Keratinocyte (primary cell): ENCODE results near the gene UCN2. TPM values are rescaled to one million over a fixed set of nuclear protein-coding genes. Genes with fewer than 3 reads are reported as not detected.
A peak's percentile ranks its signal among the peaks of the same experiment; 100 is the strongest.

ENCODE experiments used
- DNase-seq: peaks from one replicate; pipeline ENCODE4 v3.0.0-alpha.2; 2011; ENCODE audit warnings: low read depth, missing footprints, low spot score
- FAIRE-seq: peaks from 2 replicates; lab custom pipeline; 2011; peaks lifted over from hg19 to GRCh38; lab: Jason Lieb, UNC
- H2AFZ ChIP-seq: 2 replicates; pipeline ENCODE4 v1.6.0; 2012; ENCODE audit warnings: low read length, control low read depth, inconsistent platforms; ENCODE audit not compliant: control insufficient read depth
- H3K27ac ChIP-seq: 2 replicates; pipeline ENCODE4 v1.5.1; 2011; ENCODE audit warnings: low read length; ENCODE audit not compliant: control insufficient read depth, insufficient read depth
- H3K27me3 ChIP-seq: 3 replicates; pipeline ENCODE4 v1.6.0; 2011; ENCODE audit warnings: low read length; ENCODE audit not compliant: control insufficient read depth, insufficient read depth; ENCODE audit errors: extremely low read depth
- H3K36me3 ChIP-seq, 2 experiments: 2 replicates in 1 of 2; 3 replicates in 1 of 2; pipeline ENCODE4 v1.5.1; 2011; ENCODE audit warnings: low read length in 2 of 2, mild to moderate bottlenecking in 1 of 2; ENCODE audit not compliant: control insufficient read depth in 2 of 2, insufficient read depth in 2 of 2; ENCODE audit errors: extremely low read depth in 1 of 2
- H3K4me1 ChIP-seq: 3 replicates; pipeline ENCODE4 v1.5.1; 2011; ENCODE audit warnings: low read length; ENCODE audit not compliant: control insufficient read depth, insufficient read depth; ENCODE audit errors: extremely low read depth
- H3K4me2 ChIP-seq: 3 replicates; pipeline ENCODE4 v1.6.0; 2011; ENCODE audit warnings: low read depth, low read length; ENCODE audit not compliant: control insufficient read depth, insufficient read depth; ENCODE audit errors: extremely low read depth
- H3K4me3 ChIP-seq, 3 experiments: fragments of 200-600 bp in 1 of 3; sonication (generic) in 1 of 3; 2 replicates in 2 of 3; 3 replicates in 1 of 3; pipeline ENCODE4 v1.5.1; 2011 to 2016; ENCODE audit warnings: low read length in 3 of 3, mild to moderate bottlenecking in 3 of 3, control low read depth in 2 of 3, inconsistent platforms in 1 of 3, low read depth in 1 of 3, mixed read lengths in 1 of 3, mixed run types in 1 of 3, moderate library complexity in 1 of 3; ENCODE audit not compliant: control insufficient read depth in 2 of 3, insufficient read depth in 2 of 3; ENCODE audit errors: extremely low read depth in 1 of 3
- H3K79me2 ChIP-seq: 2 replicates; pipeline ENCODE4 v1.6.0; 2012; ENCODE audit warnings: low read length; ENCODE audit not compliant: control insufficient read depth, insufficient read depth
- H3K9ac ChIP-seq: 3 replicates; pipeline ENCODE4 v1.6.0; 2011; ENCODE audit warnings: low read length; ENCODE audit not compliant: control insufficient read depth, insufficient read depth; ENCODE audit errors: extremely low read depth
- H3K9me1 ChIP-seq: 3 replicates; pipeline ENCODE4 v1.6.0; 2011; ENCODE audit warnings: low read length; ENCODE audit not compliant: control insufficient read depth, insufficient read depth; ENCODE audit errors: extremely low read depth
- H3K9me3 ChIP-seq: 2 replicates; pipeline ENCODE4 v1.5.1; 2012; ENCODE audit warnings: low read depth, low read length; ENCODE audit not compliant: control insufficient read depth
- H4K20me1 ChIP-seq: 3 replicates; pipeline ENCODE4 v1.6.0; 2011; ENCODE audit warnings: low read length; ENCODE audit not compliant: control insufficient read depth, insufficient read depth; ENCODE audit errors: extremely low read depth
- EZH2 ChIP-seq: IDR thresholded peaks from one replicate; pipeline ENCODE4 v1.6.1; 2012; ENCODE audit warnings: inconsistent platforms, mild to moderate bottlenecking, low read length, moderate library complexity
- dilution Hi-C: fragments of 300-500 bp; cut with MboI; formaldehyde crosslinking; loops from one replicate; pipeline ENCODE4 v1.7.0; 2020; ENCODE audit warnings: low sequenced_read_pairs; ENCODE audit not compliant: extremely low pct_ligation_motif_present
- polyA plus RNA-seq, 5 experiments: library from polyadenylated mRNA; depleted of rRNA in 3 of 5; stranded (reverse) in 3 of 5; stranded (forward) in 1 of 5; unstranded in 1 of 5; fragments of >200 nt; gene quantifications; 1 replicate in 1 of 5; 2 replicates in 3 of 5; 3 replicates in 1 of 5; pipeline versions ENCODE4 v1.2.1 to v1.2.3, GENCODE V29; 2011 to 2012; ENCODE audit warnings: missing spikeins in 2 of 5, low read depth in 1 of 5, low replicate concordance in 1 of 5
- TF ChIP-seq, protein P1 (sequence below), 3 experiments: IDR thresholded peaks in 1 of 3; conservative IDR thresholded peaks in 1 of 3; optimal IDR thresholded peaks in 1 of 3; 2 replicates in 2 of 3; 3 replicates in 1 of 3; pipeline versions ENCODE3 to v1.5.1; 2011; ENCODE audit warnings: low read length in 3 of 3, mild to moderate bottlenecking in 3 of 3, moderate library complexity in 2 of 3, control low read depth in 1 of 3, inconsistent platforms in 1 of 3; ENCODE audit not compliant: insufficient read depth in 2 of 3; ENCODE audit errors: extremely low read depth in 1 of 3

Gene UCN2
- polyA plus RNA-seq, 1 donor (not counting 4 experiments of a cell fraction or from before 2014, with no cell fraction given) = 5.7 TPM

DNA sequence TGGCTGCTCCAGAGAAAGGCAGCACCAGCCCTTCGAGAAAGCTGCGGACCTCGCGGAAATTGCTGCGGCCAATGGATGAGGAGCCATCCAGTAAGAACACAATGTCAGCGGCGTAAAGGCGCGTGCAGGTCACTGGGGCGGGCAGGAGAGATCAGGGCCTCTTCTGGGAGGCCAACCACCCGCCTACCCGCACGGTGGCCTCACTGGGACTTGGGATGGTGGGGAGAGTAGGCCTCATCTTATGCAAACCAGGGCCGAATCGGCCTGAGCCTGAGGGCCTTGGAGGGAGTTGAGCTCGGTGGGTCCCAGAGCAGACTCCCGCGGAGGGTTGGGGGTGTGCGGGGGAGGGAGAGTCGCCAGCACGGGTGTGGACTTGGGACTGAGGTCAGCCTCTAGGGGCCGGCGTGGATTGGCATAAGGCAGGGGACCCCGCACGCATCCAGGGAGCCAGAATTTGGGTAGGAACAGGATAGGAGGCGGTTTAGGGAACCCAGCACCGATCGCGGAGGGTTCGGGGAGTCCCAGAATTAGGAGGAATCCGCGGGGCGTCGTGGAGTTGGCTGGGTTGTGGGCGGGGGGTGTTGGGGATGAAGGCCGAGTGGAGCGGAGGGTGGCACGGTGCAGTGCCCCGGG is 31.0 kb upstream of the UCN2 start:
- dilution Hi-C loops = no loop called here
- Histone ChIP-seq H3K4me3 (peak overlapping the region; percentile 60 to 95 (median 91)), H3K4me1 (peaks cover 73% of the 10 kb centered on the region), H3K79me2 (peaks cover 55% of the 10 kb centered on the region), H3K9me1 (peaks cover 2% of the 10 kb centered on the region), H3K27me3 (no peaks in the 10 kb centered on the region), H3K9ac (peak overlapping the region; percentile 93), H2AFZ (no peak overlapping the region), H4K20me1 (peaks cover 16% of the 10 kb centered on the region), H3K27ac (peak overlapping the region; percentile 98), H3K36me3 (peaks cover 23 to 54% of the 10 kb centered on the region in 2 experiments), H3K9me3 (no peaks in the 10 kb centered on the region), H3K4me2 (peak overlapping the region; percentile 98)
- TF ChIP-seq EZH2 = no peak
- TF ChIP-seq, protein P1, sequence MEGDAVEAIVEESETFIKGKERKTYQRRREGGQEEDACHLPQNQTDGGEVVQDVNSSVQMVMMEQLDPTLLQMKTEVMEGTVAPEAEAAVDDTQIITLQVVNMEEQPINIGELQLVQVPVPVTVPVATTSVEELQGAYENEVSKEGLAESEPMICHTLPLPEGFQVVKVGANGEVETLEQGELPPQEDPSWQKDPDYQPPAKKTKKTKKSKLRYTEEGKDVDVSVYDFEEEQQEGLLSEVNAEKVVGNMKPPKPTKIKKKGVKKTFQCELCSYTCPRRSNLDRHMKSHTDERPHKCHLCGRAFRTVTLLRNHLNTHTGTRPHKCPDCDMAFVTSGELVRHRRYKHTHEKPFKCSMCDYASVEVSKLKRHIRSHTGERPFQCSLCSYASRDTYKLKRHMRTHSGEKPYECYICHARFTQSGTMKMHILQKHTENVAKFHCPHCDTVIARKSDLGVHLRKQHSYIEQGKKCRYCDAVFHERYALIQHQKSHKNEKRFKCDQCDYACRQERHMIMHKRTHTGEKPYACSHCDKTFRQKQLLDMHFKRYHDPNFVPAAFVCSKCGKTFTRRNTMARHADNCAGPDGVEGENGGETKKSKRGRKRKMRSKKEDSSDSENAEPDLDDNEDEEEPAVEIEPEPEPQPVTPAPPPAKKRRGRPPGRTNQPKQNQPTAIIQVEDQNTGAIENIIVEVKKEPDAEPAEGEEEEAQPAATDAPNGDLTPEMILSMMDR (optimal IDR thresholded peaks at IDR 0.05 in 1 of 3, IDR thresholded peaks at IDR 0.05 in 1 of 3, conservative IDR thresholded peaks at IDR 0.05 in 1 of 3; ENCODE audit: extremely low read depth in 1 of 3, insufficient read depth in 2 of 3, low read length in 3 of 3) = no peak
- FAIRE-seq (no peak), DNase-seq (no peak)

DNA sequence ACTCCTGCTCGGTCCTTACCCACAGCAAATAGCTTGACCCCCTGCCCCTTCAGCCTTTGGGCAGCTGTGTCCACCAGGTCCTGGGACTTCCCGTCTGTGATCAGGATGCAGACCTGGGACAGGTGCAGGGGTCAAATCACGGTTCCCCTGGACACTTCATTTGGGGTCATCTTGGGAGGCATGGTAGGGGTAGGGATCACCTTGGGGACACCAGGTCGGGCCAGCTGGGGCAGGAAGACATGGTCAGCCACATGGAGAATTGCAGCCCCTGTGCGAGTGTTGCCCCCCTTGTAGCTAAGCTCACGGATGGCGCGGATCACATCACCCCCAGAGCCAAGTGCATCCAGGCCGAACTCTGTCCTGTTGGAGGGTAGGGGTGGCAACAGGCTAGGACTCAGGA is 29.8 kb upstream of the UCN2 start:
- Histone ChIP-seq H3K79me2 (peaks cover 67% of the 10 kb centered on the region), H3K4me1 (peaks cover 61% of the 10 kb centered on the region), H3K4me2 (peak overlapping the region; percentile 98), H3K9me1 (peaks cover 2% of the 10 kb centered on the region), H4K20me1 (peaks cover 20% of the 10 kb centered on the region), H3K9me3 (no peaks in the 10 kb centered on the region), H3K27me3 (no peaks in the 10 kb centered on the region), H3K27ac (peak overlapping the region; percentile 13), H3K4me3 (peak overlapping the region; percentile 60 to 95 (median 91)), H3K36me3 (peaks cover 33 to 62% of the 10 kb centered on the region in 2 experiments), H3K9ac (peak overlapping the region; percentile 93), H2AFZ (no peak overlapping the region)
- DNase-seq = no peak
- dilution Hi-C loops = no loop called here
- no peak for FAIRE-seq
- TF ChIP-seq EZH2 = no peak
- TF ChIP-seq, protein P1 (optimal IDR thresholded peaks at IDR 0.05 in 1 of 3, IDR thresholded peaks at IDR 0.05 in 1 of 3, conservative IDR thresholded peaks at IDR 0.05 in 1 of 3; ENCODE audit: extremely low read depth in 1 of 3, insufficient read depth in 2 of 3, low read length in 3 of 3) = no peak
